Measurements from ENCODE around the gene FOXF2. TPM values are rescaled to one million over a fixed set of nuclear protein-coding genes. Genes with fewer than 3 reads are reported as not detected.
A peak's percentile ranks its signal among the peaks of the same experiment; 100 is the strongest.

FOXF2 gene
- total RNA-seq, 2 experiments from 2014 or later: not detected

DNA sequence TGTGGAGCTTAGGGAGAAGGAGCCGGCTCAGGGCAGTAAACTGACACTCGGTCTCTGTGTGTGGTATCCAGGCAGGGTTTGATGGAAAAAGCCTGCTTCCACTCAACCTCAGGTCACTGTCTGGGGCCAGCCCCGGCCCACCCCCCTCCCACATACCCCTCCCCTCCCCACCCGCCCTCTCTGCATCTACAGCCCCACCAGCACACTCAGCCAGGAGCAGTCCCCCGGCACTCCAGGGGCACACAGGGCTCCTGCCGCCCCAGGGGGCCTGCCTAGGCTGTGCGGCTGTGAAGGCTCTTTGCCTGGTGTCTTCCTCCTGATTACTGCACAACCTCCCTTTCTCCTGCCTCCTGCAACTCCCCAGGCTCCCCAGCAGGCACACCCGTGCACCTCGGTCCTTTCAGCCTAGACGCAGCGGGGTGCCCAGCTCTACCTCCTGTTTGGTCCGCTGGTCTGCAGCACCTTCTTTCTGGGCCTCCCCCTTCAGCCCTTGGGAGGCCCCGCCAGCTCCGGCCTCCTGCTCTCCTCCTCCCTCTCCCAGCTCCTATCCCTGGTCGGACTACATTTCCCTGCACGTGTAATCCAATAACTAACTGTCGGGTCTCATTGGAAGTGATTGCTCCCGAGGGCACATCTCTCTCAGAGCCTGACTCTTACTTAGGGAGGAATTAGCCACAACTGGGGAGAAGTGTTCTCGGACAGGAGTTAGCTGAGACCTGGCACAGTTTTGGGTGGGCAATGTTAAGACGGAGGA, 1.3 kb upstream of the FOXF2 start:
- no peak overlapping the region for H3K4me3 Mint-ChIP-seq

DNA sequence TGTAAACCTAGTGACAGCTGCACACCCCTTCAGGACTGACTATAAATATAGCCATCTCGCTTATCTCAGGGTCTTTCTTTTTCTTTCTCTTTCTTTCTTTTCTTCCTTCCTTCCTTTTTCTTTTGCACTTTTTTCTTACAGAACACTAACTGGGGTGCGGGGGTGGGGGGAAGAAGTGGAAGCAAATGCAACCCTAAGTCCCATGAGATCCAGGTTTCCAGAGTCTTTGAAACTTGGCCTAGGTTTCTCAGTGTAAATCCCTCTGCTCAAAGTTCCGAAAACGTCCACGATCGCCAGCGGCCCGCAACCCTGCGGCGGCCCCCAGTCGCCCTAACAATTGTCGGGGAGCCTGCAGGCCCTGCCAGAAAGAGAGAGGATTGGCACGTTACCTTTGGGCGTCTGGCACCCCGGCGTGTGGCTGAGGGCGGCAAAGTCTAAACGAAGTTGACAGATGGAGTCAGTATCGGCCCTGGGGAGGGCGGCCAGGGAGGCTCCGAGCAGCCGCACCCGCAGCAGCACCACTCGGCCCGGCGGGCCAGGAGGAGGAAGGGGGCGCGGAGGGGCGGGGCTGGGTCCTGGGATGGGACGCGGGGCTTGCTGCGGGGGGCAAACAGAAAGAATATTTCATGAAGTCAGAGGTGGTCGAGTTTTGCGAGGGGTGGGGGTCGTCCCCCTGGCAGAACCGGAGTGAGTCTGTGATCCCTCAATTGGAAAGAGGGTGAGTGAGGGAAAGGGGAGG, 577 bp upstream of the FOXF2 start:
- H3K9me3 Mint-ChIP-seq: no peaks in the 10 kb centered on the region
- no peak for DNase-seq
- H3K4me1 Mint-ChIP-seq (ENCODE audit: low read depth): peaks cover 20% of the 10 kb centered on the region
- intact Hi-C loops (cut with micrococcal nuclease): loop anchor here (5.0 kb wide), 1 partner anchor 219 kb away; the partner anchor contains the start of gene FOXC1
- ChIA-PET CTCF (interaction anchor here (1.4 kb wide), 1 partner anchor 8 kb away, joined by 7 read pairs; no protein-coding TSS in a partner anchor), POLR2A (no interaction called here)
- H3K27me3 Mint-ChIP-seq: peaks cover 72% of the 10 kb centered on the region
- no peaks in the 10 kb centered on the region for H3K36me3 Mint-ChIP-seq
- H3K27ac Mint-ChIP-seq: no peak overlapping the region
- H3K4me3 Mint-ChIP-seq: no peak overlapping the region

More for the DNA sequence above, 1.3 kb upstream of the FOXF2 start:
- intact Hi-C loops (cut with micrococcal nuclease): loop anchor here (5.0 kb wide), 1 partner anchor 219 kb away; the partner anchor contains the start of gene FOXC1
- Mint-ChIP-seq H3K4me1 (ENCODE audit: low read depth) (peaks cover 20% of the 10 kb centered on the region), H3K9me3 (no peaks in the 10 kb centered on the region), H3K36me3 (no peaks in the 10 kb centered on the region), H3K27ac (no peak overlapping the region), H3K27me3 (peaks cover 69% of the 10 kb centered on the region)
- no peak for DNase-seq
- CTCF ChIA-PET: interaction anchor here (0.6 to 1.4 kb wide), 3 partner anchors 9 to 763 kb away, joined by 3 to 7 read pairs (median 3); no protein-coding TSS in a partner anchor
- POLR2A ChIA-PET: no interaction called here

DNA sequence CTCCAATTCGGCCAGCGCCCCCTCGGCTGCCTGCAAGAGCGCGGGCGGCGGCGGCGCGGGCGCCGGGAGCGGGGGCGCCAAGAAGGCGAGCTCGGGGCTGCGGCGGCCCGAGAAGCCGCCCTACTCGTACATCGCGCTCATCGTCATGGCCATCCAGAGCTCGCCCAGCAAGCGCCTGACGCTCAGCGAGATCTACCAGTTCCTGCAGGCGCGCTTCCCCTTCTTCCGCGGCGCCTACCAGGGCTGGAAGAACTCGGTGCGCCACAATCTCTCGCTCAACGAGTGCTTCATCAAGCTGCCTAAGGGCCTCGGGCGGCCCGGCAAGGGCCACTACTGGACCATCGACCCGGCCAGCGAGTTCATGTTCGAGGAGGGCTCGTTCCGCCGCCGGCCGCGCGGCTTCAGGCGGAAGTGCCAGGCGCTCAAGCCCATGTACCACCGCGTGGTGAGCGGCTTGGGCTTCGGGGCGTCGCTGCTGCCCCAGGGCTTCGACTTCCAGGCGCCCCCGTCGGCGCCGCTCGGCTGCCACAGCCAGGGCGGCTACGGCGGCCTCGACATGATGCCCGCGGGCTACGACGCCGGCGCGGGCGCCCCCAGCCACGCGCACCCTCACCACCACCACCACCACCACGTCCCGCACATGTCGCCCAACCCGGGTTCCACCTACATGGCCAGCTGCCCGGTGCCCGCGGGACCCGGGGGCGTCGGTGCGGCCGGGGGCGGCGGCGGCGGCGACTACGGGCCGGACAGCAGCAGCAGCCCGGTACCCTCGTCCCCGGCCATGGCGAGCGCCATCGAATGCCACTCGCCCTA, 963 bp downstream of the FOXF2 start:
- intact Hi-C loops (cut with micrococcal nuclease): loop anchor here (10.0 kb wide), 1 partner anchor 666 kb away; no protein-coding TSS in a partner anchor
- H3K27me3 Mint-ChIP-seq: peaks cover 73% of the 10 kb centered on the region
- no peak for DNase-seq
- ChIA-PET CTCF (interaction anchor here (0.9 to 1.5 kb wide), 2 partner anchors 9 to 46 kb away, joined by 3 to 4 read pairs; no protein-coding TSS in a partner anchor), POLR2A (no interaction called here)
- H3K36me3 Mint-ChIP-seq: no peaks in the 10 kb centered on the region
- no peak overlapping the region for H3K27ac Mint-ChIP-seq
- peaks cover 18% of the 10 kb centered on the region for H3K4me1 Mint-ChIP-seq (ENCODE audit: low read depth)
- H3K4me3 Mint-ChIP-seq: peak overlapping the region; percentile 62
- no peaks in the 10 kb centered on the region for H3K9me3 Mint-ChIP-seq

DNA sequence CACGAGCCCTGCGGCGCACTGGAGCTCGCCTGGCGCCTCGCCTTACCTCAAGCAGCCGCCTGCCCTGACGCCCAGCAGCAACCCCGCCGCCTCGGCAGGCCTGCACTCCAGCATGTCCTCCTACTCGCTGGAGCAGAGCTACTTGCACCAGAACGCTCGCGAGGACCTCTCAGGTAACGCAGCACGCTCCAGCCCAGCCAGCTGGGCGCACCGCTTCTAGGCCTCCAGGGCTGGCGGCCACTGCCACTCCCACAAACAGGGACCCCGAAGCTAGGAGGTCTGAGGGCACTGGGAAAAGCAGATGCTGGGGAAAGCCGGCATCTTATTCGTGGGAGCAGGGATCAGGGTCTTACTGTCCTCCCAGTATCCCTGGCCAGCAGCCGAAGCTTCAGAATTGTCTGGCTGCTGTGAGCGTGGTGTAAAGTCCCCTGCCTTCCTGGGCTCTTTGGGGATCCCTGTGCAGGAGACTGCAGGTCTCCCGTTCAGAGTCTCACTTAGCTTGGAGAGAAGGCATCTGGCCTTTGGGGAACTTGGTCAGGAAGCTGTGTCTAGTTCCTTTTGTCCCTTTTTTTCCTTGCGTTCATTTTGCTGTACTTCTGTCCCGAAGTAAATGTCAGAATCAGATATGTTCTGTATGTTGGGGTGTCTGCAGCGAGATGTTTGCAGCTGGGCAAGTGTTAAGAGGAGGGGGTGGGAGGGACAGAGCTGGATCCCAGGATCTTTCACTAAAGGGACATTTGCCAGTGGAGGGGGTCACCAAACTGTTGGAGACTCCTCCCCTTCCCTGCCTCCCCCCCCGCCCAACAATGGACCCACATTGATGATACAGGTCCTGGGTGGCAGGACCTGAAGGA, 1.8 kb downstream of the FOXF2 start:
- CTCF ChIA-PET: interaction anchor here (0.9 to 1.5 kb wide), 2 partner anchors 10 to 46 kb away, joined by 3 to 4 read pairs; no protein-coding TSS in a partner anchor

DNA sequence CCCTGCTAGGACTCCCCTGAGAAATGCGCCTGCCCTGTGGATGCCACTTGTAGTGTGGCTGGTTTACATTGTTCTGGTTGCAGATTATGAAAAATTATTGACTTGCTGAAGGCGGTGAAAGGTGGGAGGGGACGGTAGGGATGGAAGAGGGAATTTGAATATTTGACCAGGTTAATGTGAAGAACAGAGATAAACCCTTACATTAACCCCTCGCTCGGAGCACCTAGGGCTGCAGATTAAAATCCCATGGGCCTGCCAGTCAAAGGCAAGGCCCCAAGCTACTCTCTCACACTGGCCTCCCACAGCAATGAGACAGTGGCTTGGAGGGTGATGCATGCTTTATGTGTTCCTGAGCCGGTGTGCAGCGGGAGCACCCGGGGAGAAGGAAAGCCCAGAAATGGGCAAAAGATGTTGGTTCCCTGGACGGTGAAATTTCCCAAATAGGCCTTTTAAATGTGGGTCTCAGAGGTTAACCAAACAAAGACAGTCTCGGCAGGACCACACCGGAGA, 2.5 kb downstream of the FOXF2 start:
- no peak overlapping the region for H3K4me3 Mint-ChIP-seq
- H3K27me3 Mint-ChIP-seq: peaks cover 74% of the 10 kb centered on the region
- intact Hi-C loops (cut with micrococcal nuclease): loop anchor here (10.0 kb wide), 1 partner anchor 667 kb away; no protein-coding TSS in a partner anchor
- H3K4me1 Mint-ChIP-seq (ENCODE audit: low read depth): peaks cover 18% of the 10 kb centered on the region
- ChIA-PET POLR2A (no interaction called here), CTCF (interaction anchor here (1.0 kb wide), 1 partner anchor 799 kb away, joined by 4 read pairs; no protein-coding TSS in a partner anchor)
- DNase-seq: no peak
- no peak overlapping the region for H3K27ac Mint-ChIP-seq
- no peaks in the 10 kb centered on the region for H3K36me3 Mint-ChIP-seq
- no peaks in the 10 kb centered on the region for H3K9me3 Mint-ChIP-seq

More for the DNA sequence above, 1.8 kb downstream of the FOXF2 start:
- POLR2A ChIA-PET: no interaction called here
- intact Hi-C loops (cut with micrococcal nuclease): loop anchor here (10.0 kb wide), 1 partner anchor 666 kb away; no protein-coding TSS in a partner anchor
- H3K27ac Mint-ChIP-seq: no peak overlapping the region
- peaks cover 73% of the 10 kb centered on the region for H3K27me3 Mint-ChIP-seq
- H3K4me1 Mint-ChIP-seq (ENCODE audit: low read depth): peaks cover 16% of the 10 kb centered on the region
- no peak for DNase-seq
- no peaks in the 10 kb centered on the region for H3K9me3 Mint-ChIP-seq
- H3K36me3 Mint-ChIP-seq: no peaks in the 10 kb centered on the region
- no peak overlapping the region for H3K4me3 Mint-ChIP-seq

DNA sequence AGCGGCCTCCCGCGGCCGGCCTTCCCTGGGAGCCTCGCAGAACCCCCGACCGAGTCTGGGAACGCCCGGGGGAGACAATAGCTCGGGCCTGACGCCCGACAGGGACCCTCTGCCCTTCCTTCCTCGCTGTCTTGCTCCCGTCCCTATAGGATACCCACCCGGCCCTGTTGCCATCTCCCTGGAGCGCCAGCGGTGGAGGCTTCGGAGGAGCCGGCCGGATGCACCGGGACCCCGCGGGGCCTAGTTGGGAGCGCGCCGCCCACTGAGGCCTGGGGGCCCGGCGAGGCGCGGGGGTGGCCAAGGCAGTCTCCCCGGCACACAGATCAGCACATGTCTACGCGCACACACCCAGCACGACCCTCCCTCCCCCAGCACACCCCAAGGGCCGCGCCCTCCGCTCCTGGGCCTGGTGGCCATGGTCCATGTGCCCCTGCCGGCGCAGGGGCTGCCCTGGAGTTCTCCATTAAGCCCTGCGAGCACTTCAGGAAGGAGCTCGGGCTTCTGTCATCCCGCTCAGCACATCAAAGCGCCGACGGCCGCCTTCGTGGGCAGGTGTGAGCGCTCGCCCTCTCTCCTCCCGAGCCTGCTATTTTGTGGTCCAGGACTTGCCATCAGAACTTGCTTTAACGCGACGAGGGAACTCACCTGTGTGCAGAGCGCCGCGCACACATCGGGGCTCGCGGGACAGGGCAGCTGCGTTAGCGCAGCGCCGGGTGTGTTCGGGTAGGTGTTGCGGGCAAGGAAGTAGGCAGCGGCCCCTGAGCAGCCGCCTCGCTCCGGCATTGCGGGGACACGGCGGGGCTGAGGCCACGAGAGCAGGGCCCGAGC, 3.7 kb downstream of the FOXF2 start:
- H3K27ac Mint-ChIP-seq: no peak overlapping the region
- no peak for DNase-seq
- ChIA-PET POLR2A (no interaction called here), CTCF (interaction anchor here (1.0 kb wide), 1 partner anchor 800 kb away, joined by 4 read pairs; no protein-coding TSS in a partner anchor)
- H3K4me1 Mint-ChIP-seq (ENCODE audit: low read depth): peaks cover 20% of the 10 kb centered on the region
- H3K36me3 Mint-ChIP-seq: no peaks in the 10 kb centered on the region
- intact Hi-C loops (cut with micrococcal nuclease): loop anchor here (10.0 kb wide), 1 partner anchor 668 kb away; no protein-coding TSS in a partner anchor
- no peaks in the 10 kb centered on the region for H3K9me3 Mint-ChIP-seq
- H3K4me3 Mint-ChIP-seq: no peak overlapping the region
- H3K27me3 Mint-ChIP-seq: peaks cover 70% of the 10 kb centered on the region

DNA sequence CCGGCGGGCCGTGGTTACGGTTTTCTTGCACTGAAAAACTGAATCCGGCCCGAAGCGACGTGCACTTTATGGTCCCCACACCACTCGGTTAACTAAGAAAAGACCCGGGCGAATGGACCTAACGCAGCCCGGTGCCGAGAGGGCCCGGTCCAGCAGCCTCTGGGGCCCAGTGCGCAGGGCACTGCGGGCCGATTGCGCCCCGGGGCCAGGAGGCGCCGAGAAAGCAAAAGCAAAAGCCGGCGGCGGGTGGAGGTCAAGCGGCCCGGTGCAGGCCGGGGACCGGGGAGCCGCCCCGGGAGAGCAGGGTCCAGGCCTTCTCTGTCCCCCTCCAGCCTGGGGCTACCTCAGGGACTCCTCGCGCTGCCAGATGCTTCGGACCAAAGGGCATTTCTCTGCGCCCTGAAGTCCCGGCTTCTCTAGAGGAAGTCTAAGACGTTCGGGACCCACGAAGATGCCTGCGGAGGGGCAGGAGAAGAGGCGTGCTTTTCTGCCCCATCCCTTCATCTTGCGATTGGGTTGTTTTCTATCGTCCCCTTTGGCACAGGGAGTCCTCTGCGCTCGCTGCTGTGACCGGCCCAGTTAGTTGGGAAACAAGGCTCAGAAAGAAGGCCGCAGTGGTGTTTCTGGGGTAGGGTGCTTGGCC, 4.4 kb downstream of the FOXF2 start:
- ChIA-PET POLR2A (no interaction called here), CTCF (no interaction called here)
- Mint-ChIP-seq H3K4me1 (ENCODE audit: low read depth) (peaks cover 13% of the 10 kb centered on the region), H3K27ac (no peak overlapping the region), H3K27me3 (peaks cover 65% of the 10 kb centered on the region), H3K36me3 (no peaks in the 10 kb centered on the region), H3K4me3 (no peak overlapping the region), H3K9me3 (no peaks in the 10 kb centered on the region)
- intact Hi-C loops (cut with micrococcal nuclease): loop anchor here (10.0 kb wide), 1 partner anchor 669 kb away; no protein-coding TSS in a partner anchor
- DNase-seq: no peak

DNA sequence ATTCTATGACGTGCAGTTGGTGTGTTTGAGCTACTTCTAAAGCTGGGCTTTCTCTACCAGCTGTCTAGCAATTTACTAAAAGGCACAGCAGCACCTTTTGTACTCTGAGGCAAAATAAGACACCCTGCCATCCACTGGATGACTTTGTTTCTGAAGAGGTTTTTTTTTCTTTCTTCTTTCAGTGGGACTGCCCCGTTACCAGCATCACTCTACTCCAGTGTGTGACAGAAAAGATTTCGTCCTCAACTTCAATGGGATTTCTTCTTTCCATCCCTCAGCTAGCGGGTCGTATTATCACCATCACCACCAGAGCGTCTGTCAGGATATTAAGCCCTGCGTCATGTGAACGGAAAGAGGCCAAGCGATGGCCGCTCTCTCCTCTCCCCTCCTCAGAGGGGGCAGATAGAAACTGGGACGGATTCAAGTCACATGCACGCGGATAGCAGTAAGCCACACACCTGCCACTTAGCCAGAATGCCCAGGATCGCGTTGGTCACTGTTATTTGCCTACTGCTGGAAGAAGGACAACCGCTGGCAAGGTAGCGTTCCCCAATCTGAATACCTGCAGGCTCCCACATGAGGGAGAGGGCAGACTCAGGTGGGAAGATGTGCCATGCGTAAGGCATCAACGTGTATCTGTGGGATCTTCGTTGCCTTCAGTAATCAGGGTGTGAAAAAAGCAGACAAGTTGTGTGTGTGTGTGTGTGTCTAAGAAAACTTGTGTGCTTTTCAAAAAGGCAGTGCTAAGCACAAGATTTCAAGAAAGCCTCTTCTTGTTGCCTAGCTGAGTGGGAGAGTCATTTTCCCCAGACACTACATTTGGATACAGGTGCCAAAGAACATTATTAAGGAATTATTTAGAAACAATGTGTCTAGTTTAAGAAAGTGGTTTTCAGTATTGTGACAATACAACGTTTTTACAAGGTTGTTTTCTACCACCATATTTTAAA, 5.4 kb downstream of the FOXF2 start:
- H3K36me3 Mint-ChIP-seq: no peaks in the 10 kb centered on the region
- no peaks in the 10 kb centered on the region for H3K9me3 Mint-ChIP-seq
- intact Hi-C loops (cut with micrococcal nuclease): loop anchor here (5.0 to 10.0 kb wide), 3 partner anchors 43 to 670 kb away; no protein-coding TSS in a partner anchor
- ChIA-PET POLR2A (no interaction called here), CTCF (interaction anchor here (1.7 to 3.9 kb wide), 3 partner anchors 10 to 801 kb away, joined by 5 to 28 read pairs (median 14); no protein-coding TSS in a partner anchor)
- peaks cover 9% of the 10 kb centered on the region for H3K4me1 Mint-ChIP-seq (ENCODE audit: low read depth)
- no peak for DNase-seq
- H3K4me3 Mint-ChIP-seq: no peak overlapping the region
- peaks cover 62% of the 10 kb centered on the region for H3K27me3 Mint-ChIP-seq
- no peak overlapping the region for H3K27ac Mint-ChIP-seq

DNA sequence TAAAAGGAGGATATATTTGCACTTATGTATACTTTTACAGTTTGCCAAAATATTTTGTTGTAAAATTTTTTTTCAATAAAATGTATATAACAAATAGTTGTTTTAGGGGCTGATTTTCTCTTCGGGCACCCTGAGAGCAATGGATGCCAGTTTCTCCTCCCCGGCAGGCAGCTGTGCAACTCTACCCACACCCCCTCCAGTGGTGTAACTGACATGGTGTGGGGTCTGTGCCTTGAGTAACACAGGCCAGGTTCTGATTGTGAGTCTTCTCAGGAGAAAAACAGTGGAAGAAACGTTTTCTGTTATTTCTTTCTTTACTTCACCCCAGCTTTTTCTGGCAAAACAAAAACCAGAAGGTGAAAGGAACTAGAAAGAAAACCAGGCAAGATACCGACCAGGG, 6.1 kb downstream of the FOXF2 start:
- CTCF ChIA-PET: interaction anchor here (1.1 to 3.9 kb wide), 4 partner anchors 10 to 802 kb away, joined by 3 to 28 read pairs (median 10); no protein-coding TSS in a partner anchor

More for the DNA sequence above, 6.1 kb downstream of the FOXF2 start:
- intact Hi-C loops (cut with micrococcal nuclease): loop anchor here (5.0 to 10.0 kb wide), 3 partner anchors 42 to 671 kb away; no protein-coding TSS in a partner anchor
- Mint-ChIP-seq H3K36me3 (no peaks in the 10 kb centered on the region), H3K9me3 (no peaks in the 10 kb centered on the region), H3K4me3 (no peak overlapping the region), H3K27me3 (peaks cover 58% of the 10 kb centered on the region), H3K27ac (no peak overlapping the region), H3K4me1 (ENCODE audit: low read depth) (peaks cover 6% of the 10 kb centered on the region)
- no peak for DNase-seq
- POLR2A ChIA-PET: no interaction called here

All from activated CD4-positive, alpha-beta memory T cell treated with anti-CD3 and anti-CD28 coated beads for 36 hours (primary cell).